ENCODE measurements around the gene CAMKK2.

GRCh38 chr12:121334513-121335343, 38.2 kb upstream of the CAMKK2 start:
- peak; percentile 81 to 91 (median 87) for TF ChIP-seq CTCF (IDR thresholded peaks at IDR 0.05)
- TF ChIP-seq POLR2A (IDR thresholded peaks at IDR 0.05): no peak
- no peak for TF ChIP-seq POLR2AphosphoS5 (IDR thresholded peaks at IDR 0.05)

Measured in transverse colon (tissue), 4 donors.